ENCODE results near the gene WDR5B.
"Not testable (repeated sequence)": the region's sequence is repeated elsewhere in the genome, so short reads cannot be mapped to it uniquely, and the experiment has no call there.

Gene WDR5B

DNA sequence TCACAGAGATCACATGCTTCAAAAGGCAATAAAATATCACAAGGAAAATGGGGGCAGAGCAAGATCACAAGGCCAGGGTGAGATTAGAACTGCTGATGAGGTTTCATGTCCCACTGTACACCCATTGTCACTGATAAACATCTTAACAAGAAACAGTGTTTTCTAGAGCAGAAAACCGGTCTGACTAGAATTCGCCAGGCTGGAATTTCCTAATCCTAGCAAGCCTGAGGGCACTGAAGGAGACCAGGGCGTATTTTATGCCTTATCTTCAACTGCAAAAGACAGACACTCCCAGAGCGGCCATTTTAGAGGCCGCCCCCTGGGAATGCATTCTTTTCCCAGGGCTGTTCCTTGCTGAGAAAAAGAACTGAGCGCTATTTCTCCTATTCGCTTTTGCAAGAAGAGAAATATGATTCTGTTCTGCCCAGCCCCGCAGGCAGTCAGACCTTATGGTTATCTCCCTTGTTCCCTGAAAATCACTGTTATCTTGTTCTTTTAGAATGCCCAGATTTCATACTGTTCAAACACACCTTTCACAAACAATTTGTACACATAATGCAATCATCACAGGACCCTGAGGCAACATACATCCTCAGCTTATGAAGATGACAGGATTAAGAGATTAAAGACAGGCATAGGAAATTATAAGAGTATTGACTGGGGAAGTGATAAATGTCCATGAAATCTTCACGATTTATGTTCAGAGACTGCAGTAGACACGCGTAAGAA, 28.1 kb upstream of the WDR5B start:
- not testable (repeated sequence) for H3K4me3 ChIP-seq (ENCODE audit: insufficient read depth, low read depth, low read length, poor library complexity, severe bottlenecking); DNase-seq; H3K27me3 ChIP-seq (replicated peaks; ENCODE audit: control insufficient read depth, insufficient read depth, low read length, poor library complexity, severe bottlenecking); H3K9me3 ChIP-seq (ENCODE audit: control insufficient read depth, low read length); H3K4me1 ChIP-seq (ENCODE audit: control insufficient read depth, insufficient read depth, low read length, poor library complexity, severe bottlenecking); H3K27ac ChIP-seq (ENCODE audit: insufficient read depth, low read length, poor library complexity, severe bottlenecking)
- H3K36me3 ChIP-seq (ENCODE audit: control insufficient read depth, insufficient read depth, low read length) = peaks cover 40% of the 10 kb centered on the region

GRCh38 chr3:122443090-122443489, 27.2 kb upstream of the WDR5B start:
- no peak overlapping the region for H3K27ac ChIP-seq (ENCODE audit: insufficient read depth, low read length, poor library complexity, severe bottlenecking)
- no peaks in the 10 kb centered on the region for H3K4me1 ChIP-seq (ENCODE audit: control insufficient read depth, insufficient read depth, low read length, poor library complexity, severe bottlenecking)
- H3K27me3 ChIP-seq (replicated peaks; ENCODE audit: control insufficient read depth, insufficient read depth, low read length, poor library complexity, severe bottlenecking) = no peaks in the 10 kb centered on the region
- H3K9me3 ChIP-seq (ENCODE audit: control insufficient read depth, low read length) = no peaks in the 10 kb centered on the region
- no peak for DNase-seq
- peaks cover 39% of the 10 kb centered on the region for H3K36me3 ChIP-seq (ENCODE audit: control insufficient read depth, insufficient read depth, low read length)
- H3K4me3 ChIP-seq (ENCODE audit: insufficient read depth, low read depth, low read length, poor library complexity, severe bottlenecking) = no peak overlapping the region

DNA sequence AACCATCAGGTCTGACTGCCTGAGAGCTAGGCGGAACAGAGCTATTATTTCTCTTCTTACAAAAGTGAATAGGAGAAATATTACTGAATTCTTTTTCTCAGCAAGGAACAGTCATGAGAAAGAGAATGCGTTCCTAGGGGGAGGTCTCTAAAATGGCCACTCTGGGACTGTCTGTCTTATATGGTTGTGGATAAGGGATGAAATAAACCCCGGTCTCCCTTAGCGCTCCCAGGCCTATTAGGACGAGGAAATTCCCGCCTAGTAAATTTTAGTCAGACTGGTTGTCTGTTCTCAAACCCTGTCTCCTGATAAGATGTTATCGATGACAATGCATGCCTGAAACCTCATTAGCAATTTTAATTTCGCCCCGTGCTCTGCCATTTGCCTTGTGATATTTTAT, 20.1 kb upstream of the WDR5B start:
- no peak overlapping the region for H3K27ac ChIP-seq (ENCODE audit: insufficient read depth, low read length, poor library complexity, severe bottlenecking)
- no peak for DNase-seq
- H3K4me3 ChIP-seq (ENCODE audit: insufficient read depth, low read depth, low read length, poor library complexity, severe bottlenecking) = no peak overlapping the region
- no peaks in the 10 kb centered on the region for H3K4me1 ChIP-seq (ENCODE audit: control insufficient read depth, insufficient read depth, low read length, poor library complexity, severe bottlenecking)
- peaks cover 59% of the 10 kb centered on the region for H3K36me3 ChIP-seq (ENCODE audit: control insufficient read depth, insufficient read depth, low read length)
- H3K9me3 ChIP-seq (ENCODE audit: control insufficient read depth, low read length) = peaks cover 3% of the 10 kb centered on the region
- H3K27me3 ChIP-seq (replicated peaks; ENCODE audit: control insufficient read depth, insufficient read depth, low read length, poor library complexity, severe bottlenecking) = no peaks in the 10 kb centered on the region

GRCh38 chr3:122430371-122430770, 14.5 kb upstream of the WDR5B start:
- Histone ChIP-seq H3K27me3 (replicated peaks; ENCODE audit: control insufficient read depth, insufficient read depth, low read length, poor library complexity, severe bottlenecking) (no peaks in the 10 kb centered on the region), H3K4me1 (ENCODE audit: control insufficient read depth, insufficient read depth, low read length, poor library complexity, severe bottlenecking) (no peaks in the 10 kb centered on the region), H3K27ac (ENCODE audit: insufficient read depth, low read length, poor library complexity, severe bottlenecking) (no peak overlapping the region), H3K36me3 (ENCODE audit: control insufficient read depth, insufficient read depth, low read length) (peaks cover 44% of the 10 kb centered on the region), H3K4me3 (ENCODE audit: insufficient read depth, low read depth, low read length, poor library complexity, severe bottlenecking) (no peak overlapping the region), H3K9me3 (ENCODE audit: control insufficient read depth, low read length) (no peaks in the 10 kb centered on the region)
- DNase-seq = no peak

- no peak overlapping the region for H3K4me3 ChIP-seq (ENCODE audit: insufficient read depth, low read depth, low read length, poor library complexity, severe bottlenecking)
- peaks cover 45% of the 10 kb centered on the region for H3K36me3 ChIP-seq (ENCODE audit: control insufficient read depth, insufficient read depth, low read length)
- H3K9me3 ChIP-seq (ENCODE audit: control insufficient read depth, low read length) = no peaks in the 10 kb centered on the region
- H3K4me1 ChIP-seq (ENCODE audit: control insufficient read depth, insufficient read depth, low read length, poor library complexity, severe bottlenecking) = no peaks in the 10 kb centered on the region
- H3K27ac ChIP-seq (ENCODE audit: insufficient read depth, low read length, poor library complexity, severe bottlenecking) = no peak overlapping the region
- DNase-seq = no peak
- no peaks in the 10 kb centered on the region for H3K27me3 ChIP-seq (replicated peaks; ENCODE audit: control insufficient read depth, insufficient read depth, low read length, poor library complexity, severe bottlenecking)
Measured at GRCh38 chr3:122427857-122428471, 12.1 kb upstream of the WDR5B start.

- DNase-seq = no peak
- Histone ChIP-seq H3K27ac (ENCODE audit: insufficient read depth, low read length, poor library complexity, severe bottlenecking) (no peak overlapping the region), H3K27me3 (replicated peaks; ENCODE audit: control insufficient read depth, insufficient read depth, low read length, poor library complexity, severe bottlenecking) (no peaks in the 10 kb centered on the region), H3K4me1 (ENCODE audit: control insufficient read depth, insufficient read depth, low read length, poor library complexity, severe bottlenecking) (peaks cover 3% of the 10 kb centered on the region), H3K36me3 (ENCODE audit: control insufficient read depth, insufficient read depth, low read length) (peaks cover 31% of the 10 kb centered on the region), H3K4me3 (ENCODE audit: insufficient read depth, low read depth, low read length, poor library complexity, severe bottlenecking) (no peak overlapping the region), H3K9me3 (ENCODE audit: control insufficient read depth, low read length) (no peaks in the 10 kb centered on the region)
Measured at GRCh38 chr3:122421836-122422235, 6.0 kb upstream of the WDR5B start.

DNA sequence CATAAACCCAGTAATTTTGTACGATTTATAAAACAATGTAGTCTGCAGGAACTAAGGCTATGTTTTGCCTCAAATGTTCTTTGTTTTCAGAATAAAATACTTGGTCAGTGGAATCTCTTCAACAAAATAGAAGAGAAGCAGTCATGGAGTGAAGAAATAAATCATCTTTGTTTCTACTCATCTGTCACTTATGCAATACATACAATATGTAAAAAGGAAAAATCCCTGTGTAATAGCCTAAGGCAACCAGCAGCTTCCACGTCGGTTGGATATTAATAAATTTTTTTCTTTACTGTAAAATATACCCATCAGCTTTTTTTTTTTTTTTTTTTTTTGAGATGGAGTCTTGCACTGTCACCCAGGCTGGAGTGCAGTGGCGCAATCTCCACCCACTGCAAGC, 5.2 kb upstream of the WDR5B start:
- H3K27ac ChIP-seq (ENCODE audit: insufficient read depth, low read length, poor library complexity, severe bottlenecking) = no peak overlapping the region
- peaks cover 23% of the 10 kb centered on the region for H3K36me3 ChIP-seq (ENCODE audit: control insufficient read depth, insufficient read depth, low read length)

GRCh38 chr3:122416966-122417365, 1.1 kb upstream of the WDR5B start:
- H3K27me3 ChIP-seq (replicated peaks; ENCODE audit: control insufficient read depth, insufficient read depth, low read length, poor library complexity, severe bottlenecking) = no peaks in the 10 kb centered on the region
- H3K27ac ChIP-seq (ENCODE audit: insufficient read depth, low read length, poor library complexity, severe bottlenecking) = peak overlapping the region; percentile 87
- no peak for DNase-seq
- H3K4me3 ChIP-seq (ENCODE audit: insufficient read depth, low read depth, low read length, poor library complexity, severe bottlenecking) = peak overlapping the region; percentile 57
- H3K36me3 ChIP-seq (ENCODE audit: control insufficient read depth, insufficient read depth, low read length) = peaks cover 5% of the 10 kb centered on the region
- H3K9me3 ChIP-seq (ENCODE audit: control insufficient read depth, low read length) = no peaks in the 10 kb centered on the region
- H3K4me1 ChIP-seq (ENCODE audit: control insufficient read depth, insufficient read depth, low read length, poor library complexity, severe bottlenecking) = peaks cover 13% of the 10 kb centered on the region

More for the DNA sequence above, 5.2 kb upstream of the WDR5B start:
- Histone ChIP-seq H3K4me3 (ENCODE audit: insufficient read depth, low read depth, low read length, poor library complexity, severe bottlenecking) (no peak overlapping the region), H3K9me3 (ENCODE audit: control insufficient read depth, low read length) (no peaks in the 10 kb centered on the region), H3K4me1 (ENCODE audit: control insufficient read depth, insufficient read depth, low read length, poor library complexity, severe bottlenecking) (peaks cover 5% of the 10 kb centered on the region), H3K27me3 (replicated peaks; ENCODE audit: control insufficient read depth, insufficient read depth, low read length, poor library complexity, severe bottlenecking) (no peaks in the 10 kb centered on the region)
- DNase-seq = no peak

DNA sequence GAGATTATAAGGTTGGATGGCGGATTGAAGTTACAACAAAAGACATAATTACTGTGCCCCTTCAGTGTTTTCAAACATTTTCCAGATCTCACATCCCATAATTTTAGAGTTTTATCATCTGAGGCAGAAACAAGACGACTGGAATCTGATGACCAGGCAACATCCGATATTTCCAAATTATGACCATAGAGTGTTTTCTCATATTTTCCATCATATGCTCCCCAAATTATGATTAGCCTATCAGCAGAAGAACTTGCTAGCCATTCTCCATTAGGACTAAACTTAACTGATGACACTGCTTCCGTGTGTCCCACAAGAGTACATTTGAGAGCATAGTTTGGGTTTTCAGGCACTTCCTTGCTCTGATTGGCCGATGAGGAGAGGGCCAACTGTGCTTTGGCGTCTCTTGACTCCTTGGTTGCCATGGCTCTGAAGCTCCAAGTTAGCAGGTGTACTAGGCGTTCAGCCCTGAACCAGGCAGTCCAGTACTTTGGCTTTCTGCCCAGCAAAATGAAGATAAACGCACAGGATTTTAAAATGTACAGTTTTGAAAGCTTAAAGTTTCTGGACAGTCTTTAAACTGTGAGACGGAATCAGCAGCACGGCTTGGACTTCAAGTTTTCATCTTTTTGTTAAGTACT, 638 bp downstream of the WDR5B start:
- H3K4me3 ChIP-seq (ENCODE audit: insufficient read depth, low read depth, low read length, poor library complexity, severe bottlenecking) = peak overlapping the region; percentile 57
- peaks cover 13% of the 10 kb centered on the region for H3K4me1 ChIP-seq (ENCODE audit: control insufficient read depth, insufficient read depth, low read length, poor library complexity, severe bottlenecking)
- H3K27me3 ChIP-seq (replicated peaks; ENCODE audit: control insufficient read depth, insufficient read depth, low read length, poor library complexity, severe bottlenecking) = no peaks in the 10 kb centered on the region
- peak overlapping the region; percentile 87 for H3K27ac ChIP-seq (ENCODE audit: insufficient read depth, low read length, poor library complexity, severe bottlenecking)
- H3K9me3 ChIP-seq (ENCODE audit: control insufficient read depth, low read length) = no peaks in the 10 kb centered on the region
- DNase-seq = peak in 2 of 3 donors; percentile 24 to 39
- H3K36me3 ChIP-seq (ENCODE audit: control insufficient read depth, insufficient read depth, low read length) = no peaks in the 10 kb centered on the region

DNA sequence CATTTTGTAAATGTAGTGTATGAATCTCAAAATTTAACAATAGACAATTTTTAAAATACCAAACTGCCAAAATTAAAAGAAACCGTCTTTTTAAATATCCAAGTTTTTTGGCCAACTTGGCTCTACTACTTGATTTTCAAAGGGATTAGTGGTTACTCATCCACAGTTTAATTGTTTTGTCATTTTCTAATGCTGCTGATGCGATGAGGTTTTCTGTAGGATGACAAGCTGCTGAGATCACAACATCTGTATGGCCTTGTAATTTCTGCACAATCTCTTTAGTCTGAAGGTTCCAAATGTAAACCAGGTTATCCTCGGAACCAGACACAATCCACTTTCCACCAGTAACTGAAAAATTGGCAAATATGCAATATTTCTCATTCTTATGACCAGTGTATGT, 1.5 kb downstream of the WDR5B start:
- no peaks in the 10 kb centered on the region for H3K27me3 ChIP-seq (replicated peaks; ENCODE audit: control insufficient read depth, insufficient read depth, low read length, poor library complexity, severe bottlenecking)
- peak overlapping the region; percentile 4 for H3K27ac ChIP-seq (ENCODE audit: insufficient read depth, low read length, poor library complexity, severe bottlenecking)
- DNase-seq = no peak
- H3K9me3 ChIP-seq (ENCODE audit: control insufficient read depth, low read length) = no peaks in the 10 kb centered on the region
- H3K4me3 ChIP-seq (ENCODE audit: insufficient read depth, low read depth, low read length, poor library complexity, severe bottlenecking) = no peak overlapping the region
- peaks cover 5% of the 10 kb centered on the region for H3K36me3 ChIP-seq (ENCODE audit: control insufficient read depth, insufficient read depth, low read length)
- peaks cover 13% of the 10 kb centered on the region for H3K4me1 ChIP-seq (ENCODE audit: control insufficient read depth, insufficient read depth, low read length, poor library complexity, severe bottlenecking)
